Muscle of leg (tissue), 11 donors: ENCODE measurements around the gene KCTD11. TPM values are rescaled to one million over a fixed set of nuclear protein-coding genes. Genes with fewer than 3 reads are reported as not detected.

ENCODE experiments used
- DNase-seq: peaks from one replicate; pipeline ENCODE4 v3.0.0; 2013
- H3K27ac ChIP-seq: one replicate; pipeline ENCODE4 v1.5.1; 2013; ENCODE audit warnings: mild to moderate bottlenecking, low read length, control low read depth
- H3K27me3 ChIP-seq: one replicate; pipeline ENCODE4 v1.6.1; 2013; ENCODE audit warnings: low read length; ENCODE audit not compliant: control insufficient read depth, insufficient read depth
- H3K36me3 ChIP-seq: one replicate; pipeline ENCODE4 v1.6.1; 2013; ENCODE audit warnings: low read length; ENCODE audit not compliant: control insufficient read depth, insufficient read depth
- H3K4me1 ChIP-seq: one replicate; pipeline ENCODE4 v1.6.1; 2013; ENCODE audit warnings: low read length; ENCODE audit not compliant: control insufficient read depth, insufficient read depth
- H3K4me3 ChIP-seq: one replicate; pipeline ENCODE4 v1.5.1; 2013; ENCODE audit warnings: low read length, control low read depth
- H3K9me3 ChIP-seq: replicated peaks from 2 replicates; pipeline ENCODE4 v1.6.1; 2013; ENCODE audit warnings: low read depth, low read length; ENCODE audit not compliant: control insufficient read depth
- WGBS: methylation state at CpG from one replicate; pipeline ENCODE4 v1.1.5; 2013; ENCODE audit warnings: missing lambda C conversion rate; ENCODE audit not compliant: insufficient coverage; 5-methylcytosine and 5-hydroxymethylcytosine counted together
- polyA plus RNA-seq, 8 donors: library from polyadenylated mRNA; unstranded; fragments of 120-200 nt; gene quantifications; one replicate each; pipeline versions ENCODE4 v1.2.1 to v1.2.3, GENCODE V29; 2013; ENCODE audit warnings: inconsistent platforms in 1 of 8, low replicate concordance in 1 of 8; ENCODE audit not compliant: insufficient read length in 8 of 8, insufficient read depth in 1 of 8
- total RNA-seq: library from RNA; stranded (reverse); fragments of 120-200 nt; gene quantifications from one replicate; pipeline ENCODE4 v1.2.4, GENCODE V29; 2013

The KCTD11 gene
- total and polyA plus RNA-seq, 9 donors = 4.7 to 10.5 (median 7.8) TPM

- H3K9me3 ChIP-seq = no peaks in the 10 kb centered on the region
- H3K27me3 ChIP-seq = peaks cover 24% of the 10 kb centered on the region
- WGBS = 73% methylated on average over 15 of the region's 15 CpGs
- DNase-seq = peak; percentile 4
- no peak overlapping the region for H3K27ac ChIP-seq
- no peaks in the 10 kb centered on the region for H3K36me3 ChIP-seq
- peaks cover 12% of the 10 kb centered on the region for H3K4me1 ChIP-seq
- H3K4me3 ChIP-seq = no peak overlapping the region
Measured at GRCh38 chr17:7343250-7343649, 8.7 kb upstream of the KCTD11 start.

DNA sequence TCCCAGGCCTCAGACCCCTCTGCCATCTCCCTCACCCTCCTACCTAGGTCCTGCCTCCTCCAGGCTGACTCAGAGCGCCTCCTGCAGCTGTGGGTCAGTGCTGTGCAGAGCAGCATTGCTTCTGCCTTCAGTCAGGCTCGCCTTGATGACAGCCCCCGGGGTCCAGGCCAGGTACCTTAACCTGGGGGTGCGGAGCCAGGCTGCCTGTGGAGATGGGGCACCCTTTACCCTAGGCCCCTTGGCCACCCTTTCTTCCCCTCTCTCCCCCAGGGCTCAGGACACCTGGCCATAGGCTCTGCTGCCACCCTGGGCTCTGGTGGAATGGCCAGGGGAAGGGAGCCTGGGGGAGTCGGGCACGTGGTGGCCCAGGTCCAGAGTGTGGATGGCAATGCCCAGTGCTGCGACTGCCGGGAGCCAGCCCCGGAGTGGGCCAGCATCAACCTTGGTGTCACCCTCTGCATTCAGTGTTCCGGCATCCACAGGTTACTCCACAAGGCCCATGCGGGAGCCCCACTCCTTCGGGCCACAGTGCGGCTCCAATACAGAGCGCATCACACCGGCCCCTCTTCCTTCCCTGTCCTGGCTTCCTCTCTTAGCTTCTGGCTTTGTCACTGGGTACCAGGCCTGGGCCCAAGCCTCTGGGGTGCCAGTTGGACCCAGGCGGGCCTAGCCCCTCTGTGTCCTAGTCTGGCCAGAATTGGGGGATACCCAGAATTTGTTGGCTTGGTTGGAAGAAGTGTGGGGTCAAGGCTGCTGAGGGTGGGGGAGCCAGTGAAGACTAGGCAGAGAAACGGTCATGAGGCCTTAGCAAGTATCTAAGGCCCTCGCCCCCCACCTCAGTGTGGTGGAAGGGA lies 5.0 kb upstream of the KCTD11 start:
- peaks cover 37% of the 10 kb centered on the region for H3K4me1 ChIP-seq
- peak; percentile 28 for DNase-seq

DNA sequence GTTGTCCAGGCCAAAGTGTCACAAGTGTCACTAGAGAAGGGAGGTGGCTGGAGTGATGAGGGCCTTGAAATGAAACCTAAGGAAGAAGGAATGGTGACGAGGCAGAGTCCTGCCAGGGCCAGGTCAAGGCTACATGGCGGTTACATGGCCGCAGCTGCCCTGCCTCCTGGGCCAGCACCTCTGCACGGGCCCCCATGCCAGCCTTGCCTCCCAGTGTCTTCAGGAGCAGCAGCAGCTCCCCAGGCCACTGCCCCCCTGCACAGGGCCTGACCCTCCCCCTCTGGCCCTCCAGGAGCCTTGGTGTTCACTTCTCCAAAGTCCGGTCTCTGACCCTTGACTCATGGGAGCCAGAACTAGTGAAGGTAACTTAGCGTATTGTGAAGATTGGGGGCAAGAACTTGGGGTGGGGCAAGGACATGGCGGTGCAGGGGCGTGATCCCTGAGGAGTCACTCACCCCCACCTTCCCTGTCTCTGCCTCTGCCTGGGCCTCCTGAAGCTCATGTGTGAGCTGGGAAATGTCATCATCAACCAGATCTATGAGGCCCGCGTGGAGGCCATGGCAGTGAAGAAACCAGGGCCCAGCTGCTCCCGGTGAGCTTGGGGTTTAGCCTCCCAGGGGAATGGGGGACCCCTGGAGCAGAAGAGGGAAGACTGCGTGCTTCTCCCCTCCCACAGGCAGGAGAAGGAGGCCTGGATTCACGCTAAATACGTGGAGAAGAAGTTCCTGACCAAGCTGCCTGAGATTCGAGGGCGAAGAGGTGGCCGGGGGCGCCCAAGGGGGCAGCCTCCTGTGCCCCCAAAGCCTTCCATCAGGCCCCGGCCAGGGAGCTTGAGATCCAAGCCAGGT lies 4.1 kb upstream of the KCTD11 start:
- no peak overlapping the region for H3K27ac ChIP-seq
- H3K4me3 ChIP-seq = no peak overlapping the region
- 79% methylated on average over 8 of the region's 19 CpGs for WGBS
- H3K27me3 ChIP-seq = peaks cover 12% of the 10 kb centered on the region
- H3K36me3 ChIP-seq = no peaks in the 10 kb centered on the region
- H3K9me3 ChIP-seq = no peaks in the 10 kb centered on the region
- peak; percentile 46 for DNase-seq
- H3K4me1 ChIP-seq = peaks cover 44% of the 10 kb centered on the region

More for the DNA sequence above, 5.0 kb upstream of the KCTD11 start:
- Histone ChIP-seq H3K9me3 (no peaks in the 10 kb centered on the region), H3K27ac (no peak overlapping the region), H3K27me3 (peaks cover 12% of the 10 kb centered on the region), H3K4me3 (no peak overlapping the region), H3K36me3 (no peaks in the 10 kb centered on the region)
- WGBS = 84% methylated on average over 15 of the region's 18 CpGs

DNA sequence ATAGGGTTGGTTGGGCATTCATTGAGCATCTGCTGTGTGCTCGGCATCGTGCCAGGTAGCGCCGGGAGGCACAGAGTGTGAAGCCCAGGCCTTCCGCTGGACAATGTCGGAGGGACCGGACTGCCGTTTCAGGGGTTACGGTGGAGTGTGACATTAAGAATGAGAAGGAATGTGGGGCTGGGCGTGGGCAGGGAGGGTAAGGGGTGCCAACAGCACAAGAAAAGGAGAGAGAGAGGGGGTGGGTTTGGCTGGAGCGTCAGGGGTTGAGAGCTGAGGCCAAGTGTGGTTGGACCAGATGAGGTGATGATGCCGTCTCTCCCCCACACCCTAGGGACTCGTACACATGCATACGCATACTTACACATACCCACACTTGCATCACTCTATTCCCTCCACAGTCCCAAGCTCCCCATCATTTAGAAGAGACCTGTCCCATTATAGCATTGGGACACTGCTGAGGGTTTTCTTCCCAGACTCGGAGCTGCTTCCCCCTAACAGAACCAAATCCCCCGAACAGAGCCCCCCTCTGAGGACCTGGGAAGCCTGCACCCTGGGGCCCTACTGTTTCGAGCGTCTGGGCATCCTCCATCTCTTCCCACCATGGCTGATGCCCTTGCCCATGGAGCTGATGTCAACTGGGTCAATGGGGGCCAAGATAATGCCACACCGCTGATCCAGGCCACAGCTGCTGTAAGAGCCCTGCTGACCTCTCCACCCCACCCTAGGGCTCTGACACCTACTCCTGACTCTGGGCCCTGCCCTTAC lies 3.3 kb upstream of the KCTD11 start:
- Histone ChIP-seq H3K27me3 (peaks cover 4% of the 10 kb centered on the region), H3K9me3 (no peaks in the 10 kb centered on the region), H3K4me3 (no peak overlapping the region), H3K4me1 (peaks cover 52% of the 10 kb centered on the region), H3K27ac (no peak overlapping the region), H3K36me3 (no peaks in the 10 kb centered on the region)
- 59% methylated on average over 16 of the region's 19 CpGs for WGBS
- DNase-seq = peak; percentile 45

GRCh38 chr17:7352503-7352889 lies 534 bp downstream of the KCTD11 start:
- Histone ChIP-seq H3K27me3 (no peaks in the 10 kb centered on the region), H3K4me3 (peak overlapping the region; percentile 81), H3K27ac (peak overlapping the region; percentile 98), H3K4me1 (peaks cover 75% of the 10 kb centered on the region), H3K36me3 (no peaks in the 10 kb centered on the region), H3K9me3 (no peaks in the 10 kb centered on the region)
- no peak for DNase-seq
- WGBS = 21% methylated on average over 10 of the region's 10 CpGs

DNA sequence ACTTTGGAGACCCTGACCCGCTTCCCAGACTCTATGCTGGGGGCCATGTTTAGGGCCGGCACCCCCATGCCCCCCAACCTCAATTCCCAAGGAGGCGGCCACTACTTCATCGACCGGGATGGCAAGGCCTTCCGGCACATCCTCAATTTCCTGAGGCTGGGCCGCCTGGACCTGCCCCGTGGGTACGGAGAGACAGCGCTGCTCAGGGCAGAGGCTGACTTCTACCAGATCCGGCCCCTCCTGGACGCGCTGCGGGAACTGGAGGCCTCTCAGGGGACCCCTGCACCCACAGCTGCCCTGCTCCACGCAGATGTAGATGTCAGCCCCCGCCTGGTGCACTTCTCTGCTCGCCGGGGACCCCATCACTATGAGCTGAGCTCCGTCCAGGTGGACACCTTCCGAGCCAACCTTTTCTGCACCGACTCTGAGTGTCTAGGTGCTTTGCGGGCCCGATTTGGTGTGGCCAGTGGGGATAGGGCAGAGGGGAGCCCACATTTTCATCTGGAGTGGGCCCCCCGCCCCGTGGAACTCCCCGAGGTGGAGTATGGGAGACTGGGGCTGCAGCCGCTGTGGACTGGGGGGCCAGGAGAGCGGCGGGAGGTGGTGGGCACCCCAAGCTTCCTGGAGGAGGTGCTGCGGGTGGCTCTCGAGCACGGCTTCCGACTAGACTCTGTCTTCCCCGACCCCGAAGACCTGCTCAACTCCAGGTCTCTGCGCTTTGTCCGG lies 1.1 kb downstream of the KCTD11 start:
- DNase-seq = peak; percentile 33
- Histone ChIP-seq H3K4me1 (peaks cover 69% of the 10 kb centered on the region), H3K9me3 (no peaks in the 10 kb centered on the region), H3K27me3 (no peaks in the 10 kb centered on the region), H3K4me3 (peak overlapping the region; percentile 81), H3K27ac (peak overlapping the region; percentile 98), H3K36me3 (no peaks in the 10 kb centered on the region)
- 81% methylated on average over 25 of the region's 37 CpGs for WGBS

- WGBS = 53% methylated on average over 7 of the region's 9 CpGs
- H3K9me3 ChIP-seq = no peaks in the 10 kb centered on the region
- DNase-seq = peak; percentile 74
- no peaks in the 10 kb centered on the region for H3K36me3 ChIP-seq
- H3K4me1 ChIP-seq = peaks cover 58% of the 10 kb centered on the region
- no peaks in the 10 kb centered on the region for H3K27me3 ChIP-seq
- H3K27ac ChIP-seq = peak overlapping the region; percentile 69
- H3K4me3 ChIP-seq = no peak overlapping the region
Measured at GRCh38 chr17:7354262-7354843, 2.4 kb downstream of the KCTD11 start.

DNA sequence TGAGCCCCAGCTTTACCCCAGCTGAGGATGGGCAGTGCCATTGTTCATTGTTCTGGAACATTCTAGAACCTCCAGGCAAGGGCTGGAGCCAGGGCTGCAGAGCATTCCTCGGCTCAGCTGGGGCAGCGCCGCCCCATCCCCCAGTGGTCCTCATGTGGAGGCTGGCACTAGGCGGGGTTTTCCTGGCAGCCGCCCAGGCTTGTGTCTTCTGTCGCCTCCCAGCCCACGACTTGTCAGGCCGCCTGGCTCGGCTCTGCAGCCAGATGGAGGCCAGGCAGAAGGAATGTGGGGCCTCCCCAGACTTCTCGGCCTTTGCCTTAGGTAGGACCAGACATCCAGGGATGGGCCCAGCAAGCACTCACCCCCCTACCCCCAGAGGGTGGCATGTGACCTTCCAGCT lies 3.1 kb downstream of the KCTD11 start, which contains the start of gene TMEM95:
TMEM95 (plus strand) TSS at position 104 of the 400 bp plus-strand sequence; CDS start at position 153, 49 bp downstream.
- WGBS = 41% methylated on average over 10 of the region's 10 CpGs
- no peak within 1 kb of the TSS for H3K4me3 ChIP-seq
- peak within 1 kb of the TSS; percentile 69 for H3K27ac ChIP-seq
- no peaks in the 10 kb centered on the region for H3K27me3 ChIP-seq
- peak; percentile 76 for DNase-seq
- H3K4me1 ChIP-seq = peaks cover 51% of the 10 kb centered on the region
- no peaks in the 10 kb centered on the region for H3K9me3 ChIP-seq
- no peaks in the 10 kb centered on the region for H3K36me3 ChIP-seq

DNA sequence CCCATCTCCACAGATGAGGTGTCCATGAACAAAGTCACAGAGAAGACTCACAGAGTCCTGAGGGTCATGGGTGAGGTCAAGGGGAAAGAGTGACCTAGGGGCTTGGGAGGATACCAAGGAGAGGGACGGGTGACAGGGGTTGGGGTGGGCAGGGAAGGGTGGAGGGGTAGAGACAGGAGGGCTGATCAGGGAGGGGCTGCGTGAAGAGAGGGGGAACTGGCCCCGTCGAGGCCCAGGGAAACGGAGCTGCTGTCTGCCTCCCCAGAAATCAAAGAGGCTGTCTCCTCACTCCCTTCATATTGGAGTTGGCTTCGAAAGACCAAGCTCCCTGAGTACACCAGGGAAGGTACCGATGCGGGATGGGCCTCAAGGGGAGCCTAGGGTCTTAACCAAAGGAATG lies 3.6 kb downstream of the KCTD11 start:
- Histone ChIP-seq H3K27me3 (no peaks in the 10 kb centered on the region), H3K9me3 (no peaks in the 10 kb centered on the region), H3K4me1 (peaks cover 48% of the 10 kb centered on the region), H3K36me3 (no peaks in the 10 kb centered on the region), H3K27ac (peak overlapping the region; percentile 69), H3K4me3 (no peak overlapping the region)
- 45% methylated on average over 2 of the region's 8 CpGs for WGBS
- DNase-seq = no peak
